ENCODE results near the gene DLG5.

Gene DLG5

DNA sequence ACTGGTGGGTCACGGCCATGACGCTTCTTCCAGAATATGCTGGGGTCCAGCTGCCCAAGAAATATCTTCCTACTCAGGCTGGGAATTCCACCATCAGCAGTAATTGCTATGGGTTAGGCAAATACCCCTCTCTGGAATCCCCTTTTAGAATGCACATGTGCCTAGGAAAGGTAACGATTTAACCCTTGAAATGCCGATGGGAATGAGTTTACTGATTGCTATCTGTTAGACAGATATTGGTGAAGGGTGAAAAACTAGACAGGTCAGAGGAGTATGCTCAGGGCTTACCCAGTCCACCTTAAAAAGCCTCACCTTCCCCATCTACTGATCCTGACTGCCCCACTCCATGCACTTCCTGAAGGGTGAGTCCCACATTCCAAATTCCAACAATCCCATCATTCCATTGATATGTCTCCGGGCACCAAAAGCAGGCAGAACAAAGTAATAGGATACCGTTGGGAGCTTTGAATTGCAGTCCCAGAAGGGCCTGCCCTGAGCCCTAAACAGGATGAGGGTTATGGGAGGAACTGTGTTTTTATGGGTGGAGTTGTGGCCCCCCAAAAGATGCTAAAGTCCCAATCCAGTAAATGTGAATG is 59.3 kb downstream of the DLG5 start:
- TF ChIP-seq, protein P1, sequence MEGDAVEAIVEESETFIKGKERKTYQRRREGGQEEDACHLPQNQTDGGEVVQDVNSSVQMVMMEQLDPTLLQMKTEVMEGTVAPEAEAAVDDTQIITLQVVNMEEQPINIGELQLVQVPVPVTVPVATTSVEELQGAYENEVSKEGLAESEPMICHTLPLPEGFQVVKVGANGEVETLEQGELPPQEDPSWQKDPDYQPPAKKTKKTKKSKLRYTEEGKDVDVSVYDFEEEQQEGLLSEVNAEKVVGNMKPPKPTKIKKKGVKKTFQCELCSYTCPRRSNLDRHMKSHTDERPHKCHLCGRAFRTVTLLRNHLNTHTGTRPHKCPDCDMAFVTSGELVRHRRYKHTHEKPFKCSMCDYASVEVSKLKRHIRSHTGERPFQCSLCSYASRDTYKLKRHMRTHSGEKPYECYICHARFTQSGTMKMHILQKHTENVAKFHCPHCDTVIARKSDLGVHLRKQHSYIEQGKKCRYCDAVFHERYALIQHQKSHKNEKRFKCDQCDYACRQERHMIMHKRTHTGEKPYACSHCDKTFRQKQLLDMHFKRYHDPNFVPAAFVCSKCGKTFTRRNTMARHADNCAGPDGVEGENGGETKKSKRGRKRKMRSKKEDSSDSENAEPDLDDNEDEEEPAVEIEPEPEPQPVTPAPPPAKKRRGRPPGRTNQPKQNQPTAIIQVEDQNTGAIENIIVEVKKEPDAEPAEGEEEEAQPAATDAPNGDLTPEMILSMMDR (IDR thresholded peaks at IDR 0.05), result no peak

DNA sequence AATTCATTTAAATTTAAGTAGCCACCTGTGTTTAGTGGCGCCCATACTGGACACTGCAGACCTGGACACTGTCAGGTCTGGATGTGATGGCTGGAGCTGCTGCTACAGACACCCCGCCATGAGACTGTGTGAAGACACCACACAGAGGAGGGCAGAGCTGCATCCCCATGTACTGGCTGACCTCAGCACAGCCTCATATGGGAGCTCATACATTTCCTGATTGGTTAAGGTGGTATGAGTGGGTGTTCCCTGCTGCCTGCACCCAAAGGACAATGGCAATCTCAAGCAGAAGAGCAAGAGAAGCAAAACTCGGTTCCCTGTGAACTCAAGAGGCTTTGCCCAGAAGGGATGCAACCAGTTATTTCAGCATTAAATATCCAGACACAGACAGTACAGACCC is 60.0 kb downstream of the DLG5 start:
- TF ChIP-seq, protein P1 (IDR thresholded peaks at IDR 0.05), result no peak

DNA sequence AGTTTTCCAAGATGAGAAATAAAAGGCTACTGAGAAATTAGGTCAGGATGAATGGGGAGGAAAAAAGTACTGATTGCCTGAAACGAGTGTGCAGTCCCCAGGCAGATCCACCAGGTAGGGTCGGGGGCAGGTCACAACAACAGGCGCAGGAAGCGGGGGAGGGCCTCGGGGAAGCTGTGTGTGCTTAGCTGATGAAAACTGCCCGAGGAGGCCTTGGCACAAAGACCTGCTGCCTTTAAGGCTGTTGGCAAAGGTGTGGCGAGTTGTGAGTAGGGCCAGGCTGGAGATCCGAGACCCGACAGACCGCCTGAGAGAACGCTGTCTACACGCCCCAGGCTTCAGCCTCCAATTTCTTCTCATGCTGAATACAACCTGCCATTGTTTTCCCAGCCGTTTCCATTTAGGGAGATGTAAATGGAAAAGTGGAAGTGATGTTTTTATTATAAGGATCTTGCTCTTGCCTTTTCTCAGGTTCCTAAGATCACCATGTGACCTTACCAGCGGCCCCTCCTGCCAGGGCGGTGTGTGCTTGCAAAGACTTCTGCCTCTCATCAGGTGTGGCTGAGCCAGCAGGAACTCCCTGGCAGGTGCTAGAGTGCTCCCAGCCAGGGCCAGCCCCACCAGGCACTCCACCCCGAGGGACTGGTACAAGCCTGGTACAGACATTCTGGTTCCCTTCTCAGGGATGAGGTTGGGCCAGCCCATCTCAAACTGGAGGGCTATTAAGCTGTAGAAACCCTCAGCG is 60.8 kb downstream of the DLG5 start:
- TF ChIP-seq, protein P1 (IDR thresholded peaks at IDR 0.05), result no peak

GRCh38 chr10:77864151-77864851 is 62.3 kb downstream of the DLG5 start:
- TF ChIP-seq, protein P1 (IDR thresholded peaks at IDR 0.05), result no peak

DNA sequence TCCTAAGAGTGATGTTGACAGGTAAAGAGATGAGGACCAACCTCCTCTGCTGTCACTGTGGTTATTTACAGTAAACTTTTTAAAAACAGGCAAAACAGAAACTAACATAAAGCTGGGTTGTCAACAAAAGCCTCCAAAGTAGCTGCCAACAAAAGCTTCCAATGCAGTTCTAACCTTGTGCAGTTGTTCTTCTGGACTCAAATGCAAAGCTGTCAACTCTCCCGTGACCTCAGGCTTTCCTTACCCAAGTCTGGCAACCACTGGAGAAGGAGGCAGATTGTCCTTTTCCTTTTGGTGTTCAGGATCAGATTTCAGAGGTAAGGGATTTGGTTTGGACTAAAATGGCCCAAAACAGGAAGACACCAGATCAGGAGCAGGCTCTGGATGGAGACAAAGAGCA is 63.1 kb downstream of the DLG5 start:
- TF ChIP-seq, protein P1 (IDR thresholded peaks at IDR 0.05), result no peak

DNA sequence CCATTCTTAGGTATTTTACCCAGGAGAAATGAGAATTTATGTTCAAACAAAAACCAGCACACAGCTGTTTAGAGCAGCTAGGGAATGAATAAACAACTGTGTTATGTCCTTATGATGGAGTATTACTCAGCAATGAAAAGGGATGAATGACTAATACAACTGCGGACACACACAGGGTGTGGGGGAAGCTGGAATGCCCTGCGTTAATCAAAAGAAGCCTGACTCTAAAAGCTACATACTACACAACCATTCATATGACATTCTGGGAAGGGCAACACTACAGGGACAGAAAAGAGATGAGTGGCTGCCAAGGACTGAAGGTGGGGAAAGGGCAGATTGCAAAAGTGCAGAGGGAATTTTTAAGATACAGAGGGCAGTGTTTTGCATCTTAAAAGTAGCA is 64.0 kb downstream of the DLG5 start:
- TF ChIP-seq, protein P1 (IDR thresholded peaks at IDR 0.05), result no peak

DNA sequence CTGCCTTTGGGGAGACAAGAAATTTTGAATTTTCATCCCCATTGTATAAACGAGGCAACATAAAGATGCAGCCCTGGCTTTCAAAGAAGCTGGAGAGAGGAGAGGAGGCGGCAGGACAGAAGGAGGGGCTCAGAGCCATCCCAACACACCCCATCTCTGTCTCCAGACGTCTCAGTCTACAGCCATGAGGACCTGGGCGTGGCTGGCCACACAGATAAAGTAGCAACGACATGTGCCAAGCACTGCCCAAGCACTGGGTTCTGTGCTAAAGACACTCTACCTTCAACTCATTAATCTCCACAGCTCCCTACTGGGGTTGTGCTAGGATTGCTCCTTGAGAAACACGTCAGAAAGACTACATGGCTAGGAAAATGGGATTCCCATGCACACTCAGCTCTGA is 65.2 kb downstream of the DLG5 start:
- TF ChIP-seq, protein P1 (IDR thresholded peaks at IDR 0.05), result no peak
